ENCODE results near the gene PDE4D.

The PDE4D gene

DNA sequence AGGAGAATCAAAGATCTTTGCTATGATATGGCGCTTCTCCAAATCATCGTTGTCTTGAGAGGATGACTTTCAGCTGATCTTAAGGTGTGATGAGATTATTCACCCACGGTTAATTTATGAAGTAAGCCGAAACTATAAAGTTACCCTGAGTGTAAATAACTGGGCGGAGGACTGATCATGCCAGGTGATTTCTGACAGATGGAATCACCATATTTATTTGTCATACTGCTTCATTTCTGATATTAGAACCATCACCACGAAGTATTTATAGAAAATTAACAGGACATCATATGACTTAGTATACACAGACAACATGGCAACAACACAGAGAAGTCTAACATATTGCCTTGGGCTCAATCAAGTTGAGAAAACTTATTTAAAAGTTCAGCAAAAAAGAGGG, 708.8 kb downstream of the PDE4D start:
- DNase-seq (ENCODE audit: low spot score), result no peak
- Histone ChIP-seq H3K18ac (ENCODE audit: low read length) (no peak overlapping the region), H4K91ac (ENCODE audit: low read depth, low read length, poor library complexity) (no peak overlapping the region), H3K9ac (ENCODE audit: low read depth, low read length, poor library complexity) (no peak overlapping the region), H3K27ac (replicated peaks; ENCODE audit: low read length) (no peak overlapping the region), H3K23ac (ENCODE audit: low read depth, low read length, poor library complexity) (no peak overlapping the region), H2AFZ (ENCODE audit: low read length) (no peak overlapping the region), H3K9me3 (replicated peaks in 1 of 2; ENCODE audit: control insufficient read depth in 2 of 2, insufficient read depth in 1 of 2, low read depth in 1 of 2, low read length in 2 of 2) (no peaks in the 10 kb centered on the region), H2BK5ac (ENCODE audit: low read length) (no peak overlapping the region), H3K36me3 (replicated peaks in 1 of 2; ENCODE audit: control insufficient read depth in 2 of 2, insufficient read depth in 2 of 2, low read length in 2 of 2) (no peaks in the 10 kb centered on the region), H3K79me1 (ENCODE audit: low read depth, low read length) (no peaks in the 10 kb centered on the region), H3K4me1 (ENCODE audit: control insufficient read depth in 2 of 2, insufficient read depth in 1 of 2, low read depth in 1 of 2, low read length in 2 of 2) (peaks cover 3 to 17% of the 10 kb centered on the region in 2 donors), H4K8ac (ENCODE audit: low read depth, low read length) (no peak overlapping the region), H3K4me2 (ENCODE audit: insufficient read depth, low read length, poor library complexity, severe bottlenecking) (no peak overlapping the region), H2BK15ac (ENCODE audit: low read length) (no peak overlapping the region), H3K4me3 (ENCODE audit: low read length in 2 of 2) (no peak overlapping the region), H2BK120ac (ENCODE audit: low read depth, low read length) (no peak overlapping the region), H2BK12ac (ENCODE audit: low read length) (no peak overlapping the region), H3K14ac (ENCODE audit: low read length) (no peak overlapping the region), H3K27me3 (ENCODE audit: control insufficient read depth in 3 of 3, insufficient read depth in 3 of 3, low read depth in 1 of 3, low read length in 3 of 3) (no peaks in the 10 kb centered on the region), H3K4ac (ENCODE audit: low read length) (no peak overlapping the region), H2AK5ac (ENCODE audit: low read depth, low read length) (no peak overlapping the region)
- no CpG with 5 or more reads among the region's 6 CpGs for WGBS, 2 donors (ENCODE audit: extremely low coverage in 2 of 2, insufficient read length in 2 of 2, insufficient replicate concordance in 1 of 2)

DNA sequence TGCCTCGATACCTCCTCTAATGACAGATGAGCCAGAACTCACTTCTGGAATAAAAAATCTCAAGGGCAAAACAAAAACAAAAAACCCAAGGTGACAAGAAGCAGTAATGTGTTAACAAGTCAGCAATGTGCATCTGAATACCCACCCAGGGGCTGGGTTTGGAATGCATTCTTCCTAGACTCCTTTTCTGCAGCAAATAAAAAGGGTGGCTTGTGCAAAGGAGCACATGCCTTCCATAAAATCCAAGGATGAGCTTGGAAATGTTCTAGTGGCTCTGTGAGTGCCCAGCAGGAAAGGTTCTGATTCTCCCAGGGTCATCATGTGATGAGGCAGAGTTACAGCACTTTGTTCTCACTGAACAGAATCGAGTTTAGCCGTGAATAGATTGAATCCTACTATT, 710.8 kb downstream of the PDE4D start:
- no peak overlapping the region for H4K91ac ChIP-seq (ENCODE audit: low read depth, low read length, poor library complexity)
- no peak overlapping the region for H3K4me2 ChIP-seq (ENCODE audit: insufficient read depth, low read length, poor library complexity, severe bottlenecking)
- no peak overlapping the region for H2BK120ac ChIP-seq (ENCODE audit: low read depth, low read length)
- H3K27me3 ChIP-seq (ENCODE audit: control insufficient read depth in 3 of 3, insufficient read depth in 3 of 3, low read depth in 1 of 3, low read length in 3 of 3), result no peaks in the 10 kb centered on the region
- H3K14ac ChIP-seq (ENCODE audit: low read length), result no peak overlapping the region
- no peak overlapping the region for H3K9ac ChIP-seq (ENCODE audit: low read depth, low read length, poor library complexity)
- no peak overlapping the region for H2BK15ac ChIP-seq (ENCODE audit: low read length)
- no peak overlapping the region for H3K18ac ChIP-seq (ENCODE audit: low read length)
- H3K9me3 ChIP-seq (replicated peaks in 1 of 2; ENCODE audit: control insufficient read depth in 2 of 2, insufficient read depth in 1 of 2, low read depth in 1 of 2, low read length in 2 of 2), result no peaks in the 10 kb centered on the region
- WGBS, 2 donors (ENCODE audit: extremely low coverage in 2 of 2, insufficient read length in 2 of 2, insufficient replicate concordance in 1 of 2), result no CpG with 5 or more reads among the region's 3 CpGs
- no peak overlapping the region for H2BK5ac ChIP-seq (ENCODE audit: low read length)
- no peak overlapping the region for H2AK5ac ChIP-seq (ENCODE audit: low read depth, low read length)
- H3K23ac ChIP-seq (ENCODE audit: low read depth, low read length, poor library complexity), result no peak overlapping the region
- H4K8ac ChIP-seq (ENCODE audit: low read depth, low read length), result no peak overlapping the region
- H3K27ac ChIP-seq (replicated peaks; ENCODE audit: low read length), result no peak overlapping the region
- H2AFZ ChIP-seq (ENCODE audit: low read length), result peak overlapping the region; percentile 7
- no peak overlapping the region for H3K4ac ChIP-seq (ENCODE audit: low read length)
- no peak overlapping the region for H2BK12ac ChIP-seq (ENCODE audit: low read length)
- H3K4me1 ChIP-seq (ENCODE audit: control insufficient read depth in 2 of 2, insufficient read depth in 1 of 2, low read depth in 1 of 2, low read length in 2 of 2), result peaks cover 0 to 10% of the 10 kb centered on the region in 2 donors
- no peak overlapping the region for H3K4me3 ChIP-seq (ENCODE audit: low read length in 2 of 2)
- DNase-seq (ENCODE audit: low spot score), result no peak
- no peaks in the 10 kb centered on the region for H3K36me3 ChIP-seq (replicated peaks in 1 of 2; ENCODE audit: control insufficient read depth in 2 of 2, insufficient read depth in 2 of 2, low read length in 2 of 2)
- H3K79me1 ChIP-seq (ENCODE audit: low read depth, low read length), result no peaks in the 10 kb centered on the region

DNA sequence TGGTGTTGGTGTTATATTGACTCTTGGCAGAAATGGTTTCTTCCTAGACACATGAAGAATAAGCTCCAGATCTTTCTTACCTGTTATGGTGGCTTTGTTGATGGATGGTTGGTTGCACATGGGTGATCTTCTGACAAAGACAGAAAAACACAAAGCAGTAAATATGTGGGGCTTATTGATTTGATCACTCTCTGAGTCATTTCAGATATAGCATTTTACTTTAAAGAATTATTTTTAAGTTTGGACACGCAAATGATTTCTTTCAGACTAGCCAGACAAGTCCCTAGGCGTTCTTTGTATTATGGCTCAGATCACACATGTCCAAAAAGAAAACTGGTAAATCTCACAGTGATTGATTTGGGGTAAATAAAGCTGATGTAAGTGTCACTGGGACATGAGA, 713.0 kb downstream of the PDE4D start:
- Histone ChIP-seq H3K14ac (ENCODE audit: low read length) (no peak overlapping the region), H3K36me3 (replicated peaks in 1 of 2; ENCODE audit: control insufficient read depth in 2 of 2, insufficient read depth in 2 of 2, low read length in 2 of 2) (no peaks in the 10 kb centered on the region), H2BK5ac (ENCODE audit: low read length) (no peak overlapping the region), H3K23ac (ENCODE audit: low read depth, low read length, poor library complexity) (no peak overlapping the region), H2BK15ac (ENCODE audit: low read length) (no peak overlapping the region), H2BK120ac (ENCODE audit: low read depth, low read length) (no peak overlapping the region), H4K91ac (ENCODE audit: low read depth, low read length, poor library complexity) (no peak overlapping the region), H3K4me3 (ENCODE audit: low read length in 2 of 2) (no peak overlapping the region), H2BK12ac (ENCODE audit: low read length) (no peak overlapping the region), H3K27ac (replicated peaks; ENCODE audit: low read length) (no peak overlapping the region), H3K9ac (ENCODE audit: low read depth, low read length, poor library complexity) (no peak overlapping the region), H3K4me1 (ENCODE audit: control insufficient read depth in 2 of 2, insufficient read depth in 1 of 2, low read depth in 1 of 2, low read length in 2 of 2) (peaks cover 0 to 9% of the 10 kb centered on the region in 2 donors), H2AFZ (ENCODE audit: low read length) (no peak overlapping the region), H3K9me3 (replicated peaks in 1 of 2; ENCODE audit: control insufficient read depth in 2 of 2, insufficient read depth in 1 of 2, low read depth in 1 of 2, low read length in 2 of 2) (no peaks in the 10 kb centered on the region), H3K4ac (ENCODE audit: low read length) (no peak overlapping the region), H3K27me3 (ENCODE audit: control insufficient read depth in 3 of 3, insufficient read depth in 3 of 3, low read depth in 1 of 3, low read length in 3 of 3) (no peaks in the 10 kb centered on the region), H3K18ac (ENCODE audit: low read length) (no peak overlapping the region), H3K79me1 (ENCODE audit: low read depth, low read length) (no peaks in the 10 kb centered on the region), H2AK5ac (ENCODE audit: low read depth, low read length) (no peak overlapping the region), H4K8ac (ENCODE audit: low read depth, low read length) (no peak overlapping the region), H3K4me2 (ENCODE audit: insufficient read depth, low read length, poor library complexity, severe bottlenecking) (no peak overlapping the region)
- DNase-seq (ENCODE audit: low spot score), result no peak
- no CpG with 5 or more reads among the region's 2 CpGs for WGBS, 2 donors (ENCODE audit: extremely low coverage in 2 of 2, insufficient read length in 2 of 2, insufficient replicate concordance in 1 of 2)

DNA sequence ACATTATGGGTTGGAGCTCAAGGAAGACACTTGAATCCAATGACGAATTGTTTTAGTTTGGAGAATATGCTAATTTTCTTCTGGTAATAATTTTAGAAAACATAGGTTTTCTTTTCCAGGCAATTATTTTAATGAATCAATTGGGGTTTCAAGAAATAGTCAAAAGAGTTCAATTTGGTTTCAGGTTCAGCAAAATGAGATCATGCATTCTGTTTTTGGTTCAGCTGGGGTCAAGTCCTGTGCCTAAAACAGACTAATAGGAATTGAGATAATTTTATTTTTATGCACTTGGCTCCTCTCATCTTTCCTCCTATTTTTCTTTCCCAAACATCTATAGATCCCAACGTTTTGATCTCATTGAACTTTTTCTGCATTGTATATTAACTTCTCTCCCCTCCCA, 713.8 kb downstream of the PDE4D start:
- no peak overlapping the region for H2BK15ac ChIP-seq (ENCODE audit: low read length)
- WGBS, 2 donors (ENCODE audit: extremely low coverage in 2 of 2, insufficient read length in 2 of 2, insufficient replicate concordance in 1 of 2), result no CpG with 5 or more reads among the region's 2 CpGs
- no peak overlapping the region for H2BK12ac ChIP-seq (ENCODE audit: low read length)
- no peak for DNase-seq (ENCODE audit: low spot score)
- no peak overlapping the region for H2AFZ ChIP-seq (ENCODE audit: low read length)
- no peak overlapping the region for H4K91ac ChIP-seq (ENCODE audit: low read depth, low read length, poor library complexity)
- H2BK120ac ChIP-seq (ENCODE audit: low read depth, low read length), result no peak overlapping the region
- H3K27ac ChIP-seq (replicated peaks; ENCODE audit: low read length), result no peak overlapping the region
- no peak overlapping the region for H3K4me3 ChIP-seq (ENCODE audit: low read length in 2 of 2)
- H3K4me2 ChIP-seq (ENCODE audit: insufficient read depth, low read length, poor library complexity, severe bottlenecking), result no peak overlapping the region
- no peak overlapping the region for H2AK5ac ChIP-seq (ENCODE audit: low read depth, low read length)
- no peak overlapping the region for H3K9ac ChIP-seq (ENCODE audit: low read depth, low read length, poor library complexity)
- no peaks in the 10 kb centered on the region for H3K36me3 ChIP-seq (replicated peaks in 1 of 2; ENCODE audit: control insufficient read depth in 2 of 2, insufficient read depth in 2 of 2, low read length in 2 of 2)
- no peak overlapping the region for H4K8ac ChIP-seq (ENCODE audit: low read depth, low read length)
- peaks cover 0 to 9% of the 10 kb centered on the region in 2 donors for H3K4me1 ChIP-seq (ENCODE audit: control insufficient read depth in 2 of 2, insufficient read depth in 1 of 2, low read depth in 1 of 2, low read length in 2 of 2)
- H3K18ac ChIP-seq (ENCODE audit: low read length), result no peak overlapping the region
- no peaks in the 10 kb centered on the region for H3K79me1 ChIP-seq (ENCODE audit: low read depth, low read length)
- no peak overlapping the region for H3K14ac ChIP-seq (ENCODE audit: low read length)
- no peak overlapping the region for H3K4ac ChIP-seq (ENCODE audit: low read length)
- no peak overlapping the region for H3K23ac ChIP-seq (ENCODE audit: low read depth, low read length, poor library complexity)
- no peaks in the 10 kb centered on the region for H3K27me3 ChIP-seq (ENCODE audit: control insufficient read depth in 3 of 3, insufficient read depth in 3 of 3, low read depth in 1 of 3, low read length in 3 of 3)
- no peak overlapping the region for H2BK5ac ChIP-seq (ENCODE audit: low read length)
- H3K9me3 ChIP-seq (replicated peaks in 1 of 2; ENCODE audit: control insufficient read depth in 2 of 2, insufficient read depth in 1 of 2, low read depth in 1 of 2, low read length in 2 of 2), result no peaks in the 10 kb centered on the region
